ENCODE data around the gene HOXA3. TPM values are rescaled to one million over a fixed set of nuclear protein-coding genes. Genes with fewer than 3 reads are reported as not detected.

HOXA3 gene
- total RNA-seq, 2 donors from 2014 or later, result 6.5 to 29.3 TPM

DNA sequence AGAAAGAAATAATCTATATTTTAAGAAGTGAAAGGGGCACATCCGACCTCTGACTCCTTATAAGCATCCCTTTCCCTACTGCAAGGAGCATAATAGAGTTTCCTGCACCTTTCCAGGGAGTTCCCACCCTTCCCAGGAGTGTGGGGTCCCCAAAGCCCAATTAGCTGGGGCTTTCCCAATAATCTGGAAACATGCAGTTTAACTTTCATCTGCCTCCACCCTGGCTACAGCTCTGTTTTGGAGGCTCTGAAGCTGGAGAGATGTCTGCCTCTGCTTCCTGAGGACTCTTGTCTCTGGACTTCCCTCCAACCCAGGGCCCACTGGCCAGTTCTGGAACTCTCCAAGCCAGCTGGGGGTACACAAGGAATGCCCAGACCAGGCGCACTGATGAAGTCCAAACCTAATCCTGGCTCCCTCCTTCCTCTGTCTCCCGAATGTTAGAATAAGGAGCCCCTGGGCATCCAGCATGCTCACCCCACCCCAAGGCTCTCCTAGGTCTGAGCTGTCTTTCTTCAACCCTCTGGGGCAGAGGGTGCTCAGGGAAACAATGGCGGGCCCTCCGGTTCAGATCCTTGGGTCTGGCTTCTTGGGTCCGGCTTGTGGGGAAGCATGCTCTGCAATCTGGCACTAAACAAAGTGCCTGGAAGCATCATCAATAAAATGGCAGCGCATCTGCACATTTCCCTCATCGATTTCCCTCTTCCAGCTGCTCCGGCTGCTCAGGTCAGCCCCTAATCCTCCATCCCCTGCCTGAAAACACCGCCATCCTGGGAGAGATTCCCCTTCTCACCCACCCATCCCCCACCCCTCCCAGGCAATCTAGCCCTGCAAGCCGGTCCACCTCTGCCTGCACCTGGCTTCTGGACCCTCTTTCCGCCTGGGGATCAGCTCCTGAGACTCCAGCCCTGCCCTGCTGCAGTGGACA is 35.2 kb downstream of the HOXA3 start:
- no peak for ATAC-seq (ENCODE audit: insufficient number of reproducible peaks, low FRiP score, low read depth)

DNA sequence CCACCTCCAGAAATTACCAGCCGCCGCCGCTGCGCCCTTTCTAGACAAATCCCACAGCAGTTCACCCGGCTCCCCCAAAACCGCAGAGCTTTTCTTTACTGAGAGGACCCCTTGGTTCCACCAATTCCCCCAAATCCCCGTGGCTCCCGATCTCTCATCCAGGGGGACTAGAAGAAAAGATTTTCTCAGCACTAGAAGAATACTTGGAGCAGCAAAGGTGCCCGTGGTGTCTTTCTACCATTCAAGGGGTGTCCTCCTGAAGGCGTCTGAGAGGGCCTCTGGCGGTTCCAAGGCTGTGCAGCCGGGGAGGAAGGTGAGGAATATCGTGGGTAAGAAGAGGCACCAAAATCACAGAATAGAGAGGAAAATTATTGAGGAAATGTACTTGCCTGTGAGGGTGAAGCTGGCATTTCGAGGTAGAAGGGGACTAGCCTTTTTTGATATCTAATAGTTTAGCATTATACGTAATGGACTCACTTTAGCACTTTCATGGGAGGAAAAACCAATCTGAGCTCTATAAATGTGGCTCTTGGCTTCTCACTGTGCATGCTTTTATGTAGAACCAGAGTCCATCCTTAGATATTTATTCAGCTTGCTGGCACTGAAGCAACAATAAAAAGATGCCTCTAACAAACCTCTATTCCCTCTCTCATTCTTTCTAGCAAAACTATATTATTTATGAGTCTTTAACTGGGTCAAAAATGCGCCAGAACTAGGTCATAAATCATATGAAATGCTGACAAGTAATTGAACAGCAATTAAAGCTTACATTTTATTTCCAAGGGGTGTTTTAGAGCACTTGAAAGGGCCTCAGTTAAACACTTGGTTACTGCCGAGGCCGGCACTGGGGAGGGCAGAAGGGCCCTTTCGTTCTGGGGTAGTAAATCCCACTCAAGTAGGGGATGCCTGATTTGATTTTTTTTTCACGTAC is 36.1 kb downstream of the HOXA3 start:
- H3K4me3 ChIP-seq, result peak overlapping the region; percentile 99
- H3K36me3 ChIP-seq, result no peaks in the 10 kb centered on the region
- TF ChIP-seq, protein P1, sequence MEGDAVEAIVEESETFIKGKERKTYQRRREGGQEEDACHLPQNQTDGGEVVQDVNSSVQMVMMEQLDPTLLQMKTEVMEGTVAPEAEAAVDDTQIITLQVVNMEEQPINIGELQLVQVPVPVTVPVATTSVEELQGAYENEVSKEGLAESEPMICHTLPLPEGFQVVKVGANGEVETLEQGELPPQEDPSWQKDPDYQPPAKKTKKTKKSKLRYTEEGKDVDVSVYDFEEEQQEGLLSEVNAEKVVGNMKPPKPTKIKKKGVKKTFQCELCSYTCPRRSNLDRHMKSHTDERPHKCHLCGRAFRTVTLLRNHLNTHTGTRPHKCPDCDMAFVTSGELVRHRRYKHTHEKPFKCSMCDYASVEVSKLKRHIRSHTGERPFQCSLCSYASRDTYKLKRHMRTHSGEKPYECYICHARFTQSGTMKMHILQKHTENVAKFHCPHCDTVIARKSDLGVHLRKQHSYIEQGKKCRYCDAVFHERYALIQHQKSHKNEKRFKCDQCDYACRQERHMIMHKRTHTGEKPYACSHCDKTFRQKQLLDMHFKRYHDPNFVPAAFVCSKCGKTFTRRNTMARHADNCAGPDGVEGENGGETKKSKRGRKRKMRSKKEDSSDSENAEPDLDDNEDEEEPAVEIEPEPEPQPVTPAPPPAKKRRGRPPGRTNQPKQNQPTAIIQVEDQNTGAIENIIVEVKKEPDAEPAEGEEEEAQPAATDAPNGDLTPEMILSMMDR (IDR thresholded peaks at IDR 0.05), result no peak
- H3K9me3 ChIP-seq, result no peaks in the 10 kb centered on the region
- DNase-seq (ENCODE audit: low spot score), result no peak
- ATAC-seq (ENCODE audit: insufficient number of reproducible peaks, low FRiP score, low read depth), result no peak
- peak overlapping the region; percentile 96 to 99 for H3K27ac ChIP-seq
- peaks cover 10 to 41% of the 10 kb centered on the region in 2 donors for H3K4me1 ChIP-seq (ENCODE audit: control insufficient read depth in 1 of 2, low read depth in 2 of 2)
- no peaks in the 10 kb centered on the region for H3K27me3 ChIP-seq (replicated peaks; ENCODE audit: insufficient read depth)

More for the DNA sequence above, 35.2 kb downstream of the HOXA3 start:
- H3K27ac ChIP-seq, result peak overlapping the region; percentile 96 to 99
- no peaks in the 10 kb centered on the region for H3K27me3 ChIP-seq (replicated peaks; ENCODE audit: insufficient read depth)
- H3K9me3 ChIP-seq, result no peaks in the 10 kb centered on the region
- peaks cover 5 to 38% of the 10 kb centered on the region in 2 donors for H3K4me1 ChIP-seq (ENCODE audit: control insufficient read depth in 1 of 2, low read depth in 2 of 2)
- H3K36me3 ChIP-seq, result no peaks in the 10 kb centered on the region
- DNase-seq (ENCODE audit: low spot score), result no peak
- TF ChIP-seq, protein P1 (IDR thresholded peaks at IDR 0.05), result no peak
- H3K4me3 ChIP-seq, result peak overlapping the region; percentile 99

DNA sequence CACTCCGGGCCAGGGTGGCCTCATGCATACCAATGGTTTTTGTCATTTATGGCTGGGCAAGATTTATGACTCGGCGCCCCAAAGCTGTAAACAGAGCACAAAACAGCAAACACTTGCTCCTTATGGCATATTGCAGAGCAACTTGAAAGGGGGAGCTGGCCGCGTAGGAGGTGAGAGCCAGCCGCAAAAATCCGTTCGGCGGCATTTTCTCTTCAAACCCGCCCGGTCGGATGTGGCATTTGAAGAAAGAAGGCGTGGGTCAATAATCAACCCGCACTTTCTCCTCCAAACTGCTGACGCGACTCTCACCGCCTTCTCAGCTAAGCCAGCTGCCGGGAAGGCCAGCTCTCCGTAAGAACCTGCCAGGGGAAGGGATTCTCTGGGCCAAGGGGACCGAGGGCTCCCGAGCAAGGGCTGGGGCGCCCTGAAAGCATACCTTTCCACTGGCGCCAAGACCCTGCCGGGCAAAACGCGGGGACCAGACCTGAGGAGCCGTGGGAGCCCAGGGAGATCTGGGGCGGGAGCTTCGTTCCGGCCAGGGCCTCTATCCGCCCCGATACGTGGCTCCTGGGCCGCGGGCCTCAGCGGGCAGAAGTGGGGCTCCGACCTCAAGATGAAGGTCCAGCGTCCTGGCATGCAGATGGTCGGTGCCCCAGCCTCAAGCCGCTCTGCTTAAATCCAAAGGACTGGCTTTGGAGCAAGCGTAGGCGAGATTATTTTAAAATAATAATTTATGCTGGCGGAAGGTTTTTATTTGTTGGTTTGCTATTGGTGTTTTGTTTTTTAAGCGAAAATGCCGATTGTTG is 37.0 kb downstream of the HOXA3 start:
- Histone ChIP-seq H3K36me3 (no peaks in the 10 kb centered on the region), H3K4me1 (ENCODE audit: control insufficient read depth in 1 of 2, low read depth in 2 of 2) (peaks cover 6 to 38% of the 10 kb centered on the region in 2 donors), H3K9me3 (no peaks in the 10 kb centered on the region), H3K27me3 (replicated peaks; ENCODE audit: insufficient read depth) (no peaks in the 10 kb centered on the region), H3K4me3 (peak overlapping the region; percentile 99), H3K27ac (peak overlapping the region; percentile 96 to 99)
- ATAC-seq (ENCODE audit: insufficient number of reproducible peaks, low FRiP score, low read depth), result no peak
- no peak for DNase-seq (ENCODE audit: low spot score)
- TF ChIP-seq, protein P1 (IDR thresholded peaks at IDR 0.05), result no peak

GRCh38 chr7:27114881-27115220 is 37.5 kb downstream of the HOXA3 start:
- no peak for ATAC-seq (ENCODE audit: insufficient number of reproducible peaks, low FRiP score, low read depth)
- peak overlapping the region; percentile 96 to 99 for H3K27ac ChIP-seq
- peaks cover 10 to 38% of the 10 kb centered on the region in 2 donors for H3K4me1 ChIP-seq (ENCODE audit: control insufficient read depth in 1 of 2, low read depth in 2 of 2)
- DNase-seq (ENCODE audit: low spot score), result no peak
- no peaks in the 10 kb centered on the region for H3K36me3 ChIP-seq
- no peaks in the 10 kb centered on the region for H3K9me3 ChIP-seq
- H3K27me3 ChIP-seq (replicated peaks; ENCODE audit: insufficient read depth), result no peaks in the 10 kb centered on the region
- H3K4me3 ChIP-seq, result peak overlapping the region; percentile 99
- TF ChIP-seq, protein P1 (IDR thresholded peaks at IDR 0.05), result no peak

Measured in thoracic aorta (tissue), 2 donors.